NCI-H2227 (cell line): Measurements from ENCODE around the gene AATK.

Experiments
- DNase-seq: peaks from one replicate; lab custom pipeline; 2025; ENCODE audit not compliant: unreplicated experiment; lab: John Stamatoyannopoulos, UW

The AATK gene

GRCh38 chr17:81128774-81129173 lies 37.2 kb downstream of the AATK start:
- DNase-seq = no peak

- no peak for DNase-seq
These were observed 37.7 kb downstream of the AATK start for GRCh38 chr17:81128338-81128737.

GRCh38 chr17:81127526-81128177 lies 38.4 kb downstream of the AATK start:
- DNase-seq = no peak

- DNase-seq = no peak
These were observed 38.9 kb downstream of the AATK start for GRCh38 chr17:81127133-81127455.

GRCh38 chr17:81126281-81127132 lies 39.5 kb downstream of the AATK start:
- no peak for DNase-seq

- DNase-seq = no peak
These were observed 40.4 kb downstream of the AATK start for GRCh38 chr17:81125573-81126081.

- no peak for DNase-seq
These were observed 41.6 kb downstream of the AATK start for GRCh38 chr17:81124377-81124776.

- no peak for DNase-seq
These were observed 42.7 kb downstream of the AATK start for GRCh38 chr17:81123052-81124048.

GRCh38 chr17:81121841-81122733 lies 43.9 kb downstream of the AATK start:
- no peak for DNase-seq

GRCh38 chr17:81120695-81121621 lies 45.1 kb downstream of the AATK start:
- peak; percentile 27 for DNase-seq

- peak; percentile 79 for DNase-seq
These were observed 45.9 kb downstream of the AATK start for GRCh38 chr17:81120149-81120484.

GRCh38 chr17:81119223-81120148 lies 46.5 kb downstream of the AATK start:
- peak; percentile 99 for DNase-seq

- peak; percentile 35 for DNase-seq
These were observed 47.5 kb downstream of the AATK start for GRCh38 chr17:81118308-81119221.

GRCh38 chr17:81117672-81118198 lies 48.3 kb downstream of the AATK start:
- no peak for DNase-seq

GRCh38 chr17:81116704-81117103 lies 49.3 kb downstream of the AATK start:
- DNase-seq = no peak

GRCh38 chr17:81115749-81116464 lies 50.1 kb downstream of the AATK start:
- DNase-seq = no peak
